ENCODE results near the gene CRBN.

- TF ChIP-seq, protein P1, sequence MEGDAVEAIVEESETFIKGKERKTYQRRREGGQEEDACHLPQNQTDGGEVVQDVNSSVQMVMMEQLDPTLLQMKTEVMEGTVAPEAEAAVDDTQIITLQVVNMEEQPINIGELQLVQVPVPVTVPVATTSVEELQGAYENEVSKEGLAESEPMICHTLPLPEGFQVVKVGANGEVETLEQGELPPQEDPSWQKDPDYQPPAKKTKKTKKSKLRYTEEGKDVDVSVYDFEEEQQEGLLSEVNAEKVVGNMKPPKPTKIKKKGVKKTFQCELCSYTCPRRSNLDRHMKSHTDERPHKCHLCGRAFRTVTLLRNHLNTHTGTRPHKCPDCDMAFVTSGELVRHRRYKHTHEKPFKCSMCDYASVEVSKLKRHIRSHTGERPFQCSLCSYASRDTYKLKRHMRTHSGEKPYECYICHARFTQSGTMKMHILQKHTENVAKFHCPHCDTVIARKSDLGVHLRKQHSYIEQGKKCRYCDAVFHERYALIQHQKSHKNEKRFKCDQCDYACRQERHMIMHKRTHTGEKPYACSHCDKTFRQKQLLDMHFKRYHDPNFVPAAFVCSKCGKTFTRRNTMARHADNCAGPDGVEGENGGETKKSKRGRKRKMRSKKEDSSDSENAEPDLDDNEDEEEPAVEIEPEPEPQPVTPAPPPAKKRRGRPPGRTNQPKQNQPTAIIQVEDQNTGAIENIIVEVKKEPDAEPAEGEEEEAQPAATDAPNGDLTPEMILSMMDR (IDR thresholded peaks at IDR 0.05) = no peak
- TF ChIP-seq POLR2A (IDR thresholded peaks at IDR 0.05) = no peak
These were observed 72.3 kb downstream of the CRBN start for GRCh38 chr3:3107181-3107580.
